Thymus (tissue), 11 donors: ENCODE results near the gene ASB6. TPM values are rescaled to one million over a fixed set of nuclear protein-coding genes. Genes with fewer than 3 reads are reported as not detected.
A peak's percentile ranks its signal among the peaks of the same experiment; 100 is the strongest.

Experiments used
- DNase-seq, 9 donors: peaks; one replicate each; pipeline ENCODE4 v3.0.0-alpha.2; 2013; ENCODE audit warnings: low spot score in 9 of 9, low read depth in 6 of 9, missing footprints in 1 of 9
- H3K27ac ChIP-seq, 2 donors: one replicate each; pipeline ENCODE4 v1.5.1; 2013; ENCODE audit warnings: control low read depth in 1 of 2, low read depth in 1 of 2, low read length in 1 of 2, mild to moderate bottlenecking in 1 of 2, moderate library complexity in 1 of 2
- H3K27me3 ChIP-seq, 2 donors: one replicate each; pipeline ENCODE4 v1.5.1; 2013; ENCODE audit warnings: low read length in 1 of 2; ENCODE audit not compliant: control insufficient read depth in 2 of 2, insufficient read depth in 1 of 2
- H3K36me3 ChIP-seq, 2 donors: one replicate each; pipeline ENCODE4 v1.5.1; 2013; ENCODE audit warnings: low read length in 1 of 2, mild to moderate bottlenecking in 1 of 2, moderate library complexity in 1 of 2; ENCODE audit not compliant: control insufficient read depth in 2 of 2, insufficient read depth in 2 of 2
- H3K4me1 ChIP-seq, 2 donors: one replicate each; pipeline ENCODE4 v1.5.1; 2013; ENCODE audit warnings: low read length in 2 of 2; ENCODE audit not compliant: control insufficient read depth in 2 of 2, insufficient read depth in 2 of 2
- H3K4me3 ChIP-seq, 2 donors: one replicate each; pipeline ENCODE4 v1.5.1; 2013; ENCODE audit warnings: low read length in 2 of 2, control low read depth in 1 of 2, mild to moderate bottlenecking in 1 of 2
- H3K9me3 ChIP-seq, 2 donors: one replicate each; pipeline ENCODE4 v1.5.1; 2013; ENCODE audit warnings: low read length in 1 of 2, mild to moderate bottlenecking in 1 of 2; ENCODE audit not compliant: control insufficient read depth in 2 of 2, insufficient read depth in 1 of 2
- WGBS: extraction: QIAGEN DNeasy Blood & Tissue Kit; methylation state at CpG from one replicate; pipeline ENCODE4 v1.1.7; 2013; 5-methylcytosine and 5-hydroxymethylcytosine counted together
- polyA plus RNA-seq: library from polyadenylated mRNA; stranded (reverse); fragments of 200-250 nt; gene quantifications from one replicate; pipeline ENCODE4 v1.2.3, GENCODE V29; 2013
- total RNA-seq: library from RNA; stranded (reverse); fragments of 120-200 nt; gene quantifications from one replicate; pipeline ENCODE4 v1.2.4, GENCODE V29; 2013
- donor health status: healthy.

ASB6 gene
- total and polyA plus RNA-seq, 2 donors: 8.8 to 20.5 TPM

DNA sequence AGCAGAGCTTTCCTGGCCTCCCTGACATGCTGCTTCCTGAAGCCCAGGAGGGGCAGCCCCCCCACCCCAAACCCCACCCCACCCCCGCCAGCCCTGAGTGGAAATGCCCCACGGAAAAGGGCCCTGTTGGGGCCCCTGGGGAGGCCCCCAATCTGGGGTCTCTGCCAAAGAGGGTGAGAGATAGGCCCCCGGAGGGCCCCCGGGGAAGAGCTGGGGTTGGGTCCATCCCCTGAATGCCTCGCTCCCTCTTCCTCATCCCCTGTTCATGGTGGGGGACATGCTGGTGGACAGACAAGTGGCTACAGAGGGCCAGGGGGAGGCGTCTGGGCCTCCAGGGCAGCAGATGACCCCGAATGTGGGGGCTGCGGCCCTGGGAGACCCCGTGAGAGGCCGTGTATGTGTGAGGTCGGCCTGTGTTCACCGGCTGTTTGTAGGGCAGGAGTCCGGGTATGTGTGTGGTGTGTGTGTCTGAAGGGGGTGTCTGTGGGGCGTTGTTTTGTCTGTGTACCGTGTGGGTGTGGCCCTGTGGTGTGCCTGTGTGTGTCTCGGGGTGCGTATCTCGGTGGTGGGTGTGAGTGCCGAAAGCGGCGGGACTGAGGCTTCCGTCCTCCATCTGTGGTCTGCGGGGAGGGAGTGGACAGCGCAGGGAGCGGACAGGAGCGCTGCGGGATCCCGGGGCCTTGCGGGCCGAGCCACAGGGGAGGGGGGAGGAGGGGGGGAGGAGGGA is 32.3 kb downstream of the ASB6 start:
- Histone ChIP-seq H3K4me3 (peak overlapping the region in 1 of 2 donors; percentile 60), H3K27me3 (peaks cover 0 to 50% of the 10 kb centered on the region in 2 donors), H3K36me3 (no peaks in the 10 kb centered on the region), H3K4me1 (peaks cover 2 to 39% of the 10 kb centered on the region in 2 donors), H3K9me3 (peaks cover 0 to 4% of the 10 kb centered on the region in 2 donors), H3K27ac (peak overlapping the region in 1 of 2 donors; percentile 46)
- peak in 1 of 9 donors; percentile 59 for DNase-seq
- WGBS: 19% methylated on average over 29 of the region's 30 CpGs

DNA sequence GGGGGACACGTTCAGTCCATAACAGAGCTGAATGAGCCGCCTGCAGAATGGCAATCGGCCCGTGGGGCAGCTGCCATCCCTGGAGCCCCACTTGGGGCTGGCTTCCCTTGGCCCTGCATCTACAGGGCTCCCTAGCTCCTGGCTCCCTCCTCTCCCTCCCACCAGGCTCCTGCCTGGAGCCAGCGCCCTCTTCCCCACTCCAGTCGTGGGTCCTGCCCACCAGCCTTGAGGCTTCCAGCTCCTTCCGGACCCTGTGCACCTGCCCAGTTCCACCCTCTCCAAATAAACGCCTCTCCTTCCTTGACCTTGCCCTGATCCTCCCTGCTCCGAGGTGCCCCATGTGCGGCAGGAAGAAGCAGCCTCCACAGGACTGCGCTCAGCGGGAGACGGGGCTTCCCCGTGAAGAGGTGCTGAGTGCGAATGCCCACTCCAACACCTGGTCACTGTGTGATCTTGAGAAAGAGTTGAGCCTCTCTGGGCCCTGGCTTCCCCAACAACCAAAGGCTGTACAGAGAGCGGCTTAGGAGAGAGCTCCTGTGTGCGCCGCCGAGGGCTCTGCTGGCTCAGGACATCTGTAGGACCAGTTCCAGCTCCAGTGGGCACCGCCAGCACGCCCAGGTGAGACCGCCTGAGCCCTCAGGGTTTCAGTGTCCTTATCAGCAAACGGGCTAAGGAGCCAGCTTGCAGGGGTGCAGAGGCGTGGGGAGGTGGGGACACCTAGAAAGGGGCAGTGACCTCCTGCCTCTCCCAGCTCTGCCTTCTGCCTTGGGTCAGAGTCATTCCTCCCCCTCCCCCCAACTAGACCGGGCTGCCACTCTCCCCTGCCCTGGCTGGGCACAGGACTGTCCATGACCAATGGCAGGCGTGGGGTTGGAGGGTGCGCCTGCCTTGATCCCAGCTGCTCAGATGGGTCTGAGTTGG is 33.1 kb downstream of the ASB6 start:
- Histone ChIP-seq H3K27me3 (peaks cover 0 to 46% of the 10 kb centered on the region in 2 donors), H3K4me1 (peaks cover 4 to 47% of the 10 kb centered on the region in 2 donors), H3K9me3 (peaks cover 0 to 4% of the 10 kb centered on the region in 2 donors), H3K36me3 (no peaks in the 10 kb centered on the region), H3K4me3 (no peak overlapping the region), H3K27ac (no peak overlapping the region)
- no peak for DNase-seq
- WGBS: 94% methylated on average over 27 of the region's 27 CpGs

DNA sequence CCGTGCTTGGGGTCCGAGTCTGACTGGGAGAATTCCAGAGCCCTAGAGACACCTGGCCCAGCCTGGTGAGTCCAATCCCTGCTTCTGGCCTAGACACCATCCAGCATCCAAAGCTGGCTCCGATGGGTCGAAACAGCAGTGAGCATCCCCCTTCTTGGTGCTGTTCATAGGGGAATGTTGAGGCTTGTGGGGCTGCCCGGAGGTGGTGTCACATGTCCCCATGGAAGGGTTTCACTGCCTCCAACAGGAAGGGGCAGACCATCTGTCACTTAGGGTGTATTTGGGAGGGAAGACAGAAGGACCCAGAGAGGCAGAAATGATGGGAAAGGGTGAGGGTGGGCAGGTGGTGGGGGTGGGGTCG is 34.9 kb downstream of the ASB6 start:
- Histone ChIP-seq H3K4me3 (no peak overlapping the region), H3K27me3 (peaks cover 0 to 29% of the 10 kb centered on the region in 2 donors), H3K4me1 (peaks cover 4 to 61% of the 10 kb centered on the region in 2 donors), H3K27ac (peak overlapping the region in 1 of 2 donors; percentile 66), H3K36me3 (no peaks in the 10 kb centered on the region), H3K9me3 (peaks cover 0 to 4% of the 10 kb centered on the region in 2 donors)
- WGBS: 67% methylated on average over 6 of the region's 6 CpGs
- no peak for DNase-seq

DNA sequence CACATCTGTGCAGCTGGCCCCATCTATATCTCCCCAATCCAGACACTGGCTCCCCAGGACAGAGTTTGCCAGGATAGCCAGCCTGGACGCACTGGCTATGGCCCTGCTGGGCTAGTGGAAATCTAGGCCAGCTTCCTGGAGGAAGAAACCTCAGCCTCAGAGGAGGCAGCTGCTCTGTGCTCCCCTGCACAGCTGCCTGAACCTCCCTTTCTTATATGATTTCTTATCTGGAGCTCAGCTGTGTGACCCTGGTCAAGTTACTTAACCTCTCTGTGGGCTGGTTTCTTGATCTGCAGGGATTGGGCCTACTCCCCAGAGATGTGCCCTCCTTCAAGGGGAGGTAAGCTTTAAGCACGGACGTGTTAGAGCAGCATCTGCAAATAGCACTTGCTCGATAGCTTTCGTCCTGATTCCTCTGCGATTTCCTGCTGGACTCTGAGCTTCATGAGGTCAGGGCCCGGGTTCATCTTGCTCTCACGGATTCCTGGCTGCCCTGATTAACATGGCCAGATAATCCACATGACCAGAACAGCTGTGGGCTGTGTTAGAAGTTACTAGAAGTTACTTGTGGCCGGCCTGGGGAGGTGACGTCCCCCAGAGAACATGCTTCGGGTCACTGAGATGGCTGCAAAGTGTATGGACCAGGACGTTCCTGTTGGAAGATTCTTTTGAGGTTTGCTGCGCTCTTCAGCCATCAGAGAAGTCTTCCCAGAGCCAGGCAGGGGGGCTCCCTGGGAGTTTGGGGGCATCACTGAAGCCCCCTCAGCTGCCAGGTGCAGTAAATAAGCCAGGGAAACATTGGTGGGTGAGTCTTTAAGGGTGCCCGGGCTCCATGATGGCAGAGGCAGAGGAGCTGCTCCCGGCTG is 35.6 kb downstream of the ASB6 start:
- Histone ChIP-seq H3K4me3 (no peak overlapping the region), H3K27ac (no peak overlapping the region), H3K4me1 (peaks cover 4 to 59% of the 10 kb centered on the region in 2 donors), H3K27me3 (peaks cover 0 to 25% of the 10 kb centered on the region in 2 donors), H3K36me3 (no peaks in the 10 kb centered on the region), H3K9me3 (peaks cover 0 to 4% of the 10 kb centered on the region in 2 donors)
- no peak for DNase-seq
- 92% methylated on average over 15 of the region's 15 CpGs for WGBS

DNA sequence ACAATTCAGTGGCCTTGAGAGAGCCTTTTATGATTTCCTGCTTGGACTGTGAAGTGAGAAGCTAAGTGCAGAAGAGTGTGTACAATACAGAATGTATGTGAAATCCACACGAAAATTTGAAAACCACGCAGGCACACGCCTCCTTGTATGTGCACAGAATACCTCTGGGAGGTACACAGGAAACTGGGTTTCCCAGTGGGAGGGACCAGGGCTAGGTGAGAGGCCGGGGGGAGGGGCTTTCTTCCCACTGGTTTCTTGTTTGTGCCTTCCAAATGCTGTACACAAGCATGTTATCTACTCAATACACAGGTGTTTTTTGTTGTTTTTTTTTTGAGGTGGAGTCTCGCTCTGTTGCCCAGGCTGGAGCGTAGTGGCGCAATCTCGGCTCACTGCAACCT is 37.2 kb downstream of the ASB6 start:
- Histone ChIP-seq H3K4me1 (peaks cover 4 to 48% of the 10 kb centered on the region in 2 donors), H3K27me3 (peaks cover 0 to 20% of the 10 kb centered on the region in 2 donors), H3K36me3 (no peaks in the 10 kb centered on the region), H3K9me3 (peaks cover 0 to 4% of the 10 kb centered on the region in 2 donors), H3K4me3 (no peak overlapping the region), H3K27ac (no peak overlapping the region)
- DNase-seq: peak in 1 of 9 donors; percentile 61
- WGBS: 55% methylated on average over 8 of the region's 8 CpGs

DNA sequence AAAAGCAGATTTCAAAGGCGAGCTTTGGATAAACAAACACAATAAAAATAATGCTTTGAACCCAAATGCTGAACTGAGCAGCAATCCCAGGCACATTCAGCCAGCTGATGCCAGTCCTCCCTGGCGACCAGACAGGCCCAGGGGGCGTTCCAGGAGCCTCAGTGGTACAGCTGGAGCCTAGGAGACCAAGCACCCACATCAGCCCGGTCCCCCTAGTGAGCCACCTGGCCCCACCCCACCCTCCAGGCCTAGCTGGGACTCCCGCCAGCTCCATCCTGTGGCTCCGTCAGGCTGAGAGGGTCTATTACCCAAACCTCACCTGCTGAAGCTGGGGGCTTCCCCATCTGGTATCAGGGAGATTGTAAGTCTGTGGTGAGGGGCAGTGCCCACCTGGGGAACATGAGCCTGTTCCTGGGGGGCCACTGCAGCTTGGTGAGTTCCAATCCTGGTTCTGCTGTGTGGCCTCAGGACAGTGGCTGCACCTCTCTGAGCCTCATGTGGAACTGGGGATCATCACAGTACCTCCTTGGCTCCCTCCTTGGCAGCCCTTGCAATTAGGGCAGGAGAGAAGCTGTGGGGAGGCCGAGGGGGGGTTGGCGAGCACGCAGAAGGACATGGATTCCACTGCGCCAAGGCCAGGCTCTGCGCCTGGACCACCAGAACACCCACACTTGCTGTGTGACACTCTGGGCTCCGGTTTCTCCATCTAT is 37.7 kb downstream of the ASB6 start:
- Histone ChIP-seq H3K4me3 (no peak overlapping the region), H3K27me3 (peaks cover 0 to 16% of the 10 kb centered on the region in 2 donors), H3K36me3 (no peaks in the 10 kb centered on the region), H3K9me3 (peaks cover 0 to 4% of the 10 kb centered on the region in 2 donors), H3K27ac (peak overlapping the region in 1 of 2 donors; percentile 26), H3K4me1 (peaks cover 4 to 45% of the 10 kb centered on the region in 2 donors)
- 77% methylated on average over 12 of the region's 12 CpGs for WGBS
- DNase-seq: no peak

DNA sequence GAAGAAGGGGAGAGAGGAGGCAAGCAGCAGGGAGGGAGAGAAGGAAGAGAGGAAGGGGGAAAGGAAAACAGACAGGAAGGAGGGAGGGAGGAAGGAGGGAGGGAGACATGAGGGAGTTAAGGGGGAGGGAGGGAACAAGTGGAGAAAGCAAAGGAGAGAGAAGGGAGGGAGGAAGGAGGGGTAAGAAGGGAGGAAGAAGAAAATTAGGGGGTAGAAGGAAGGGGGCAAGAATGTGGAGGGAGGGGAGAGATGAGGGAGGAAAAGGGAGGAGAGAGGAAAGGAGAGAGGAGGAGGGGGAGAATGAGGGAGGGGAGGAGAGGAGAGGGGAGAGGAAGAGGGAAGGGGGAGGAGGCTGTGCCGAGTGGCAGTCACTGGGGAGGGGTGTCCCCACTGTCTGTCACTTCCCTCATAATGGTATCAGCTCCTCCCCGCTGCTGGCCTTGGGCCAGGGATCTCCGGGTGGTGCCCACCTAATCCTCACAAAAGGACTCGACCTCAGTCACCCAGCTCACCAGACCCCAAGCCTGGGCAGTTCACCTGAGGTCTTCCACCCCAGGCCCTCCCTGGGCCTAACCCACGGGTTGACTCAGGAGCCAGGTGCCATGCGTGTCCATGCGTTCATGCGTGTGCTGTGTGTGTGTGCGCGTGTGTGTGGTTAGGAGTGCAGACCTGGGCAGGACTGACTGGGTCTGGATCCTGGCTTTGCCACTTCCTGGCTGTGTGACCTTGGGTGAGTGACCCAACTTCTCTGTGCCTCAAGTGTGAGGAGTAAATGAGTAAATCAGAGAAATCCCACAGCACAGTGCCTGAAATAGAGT is 39.1 kb downstream of the ASB6 start:
- Histone ChIP-seq H3K9me3 (peaks cover 0 to 4% of the 10 kb centered on the region in 2 donors), H3K4me1 (peaks cover 5 to 46% of the 10 kb centered on the region in 2 donors), H3K27me3 (peaks cover 6 to 21% of the 10 kb centered on the region in 2 donors), H3K27ac (no peak overlapping the region), H3K36me3 (no peaks in the 10 kb centered on the region), H3K4me3 (no peak overlapping the region)
- 63% methylated on average over 10 of the region's 10 CpGs for WGBS
- no peak for DNase-seq
